Cardiac muscle cell (in vitro differentiated cells and primary cell): Measurements from ENCODE around the gene GABBR1. TPM values are rescaled to one million over a fixed set of nuclear protein-coding genes. Genes with fewer than 3 reads are reported as not detected.

Experiments
- DNase-seq, 2 donors: peaks; one replicate each; pipeline versions ENCODE4 v3.0.0 to v3.0.0-alpha.2; 2010 to 2017; ENCODE audit warnings: low read depth in 1 of 2, low spot score in 1 of 2
- H3K27ac ChIP-seq: fragments of 200-600 bp; sonication (generic); 2 replicates; pipeline ENCODE4 v1.5.1; 2016
- H3K27me3 ChIP-seq: fragments of 200-600 bp; sonication (generic); 2 replicates; pipeline ENCODE4 v1.6.0; 2016; ENCODE audit warnings: control low read depth
- H3K36me3 ChIP-seq: fragments of 200-600 bp; sonication (generic); 2 replicates; pipeline ENCODE4 v1.5.1; 2016; ENCODE audit warnings: control low read depth
- H3K4me1 ChIP-seq: fragments of 200-600 bp; sonication (generic); 2 replicates; pipeline ENCODE4 v1.8.1; 2017; ENCODE audit warnings: low read depth, mild to moderate bottlenecking, mixed run types
- H3K4me3 ChIP-seq: fragments of 200-600 bp; sonication (generic); 2 replicates; pipeline ENCODE4 v1.5.1; 2016; ENCODE audit warnings: mild to moderate bottlenecking
- H3K9me3 ChIP-seq: fragments of 200-600 bp; sonication (generic); 2 replicates; pipeline ENCODE4 v1.5.1; 2017; ENCODE audit warnings: low read depth, mild to moderate bottlenecking, control low read depth
- polyA plus RNA-seq: library from polyadenylated mRNA; unstranded; fragments of >200 nt; fragmentation: Nextera tagmentation; extraction: Ambion mirVana; gene quantifications from 2 replicates; pipeline ENCODE4 v1.2.1, GENCODE V29; 2016
- total RNA-seq: library from RNA; depleted of rRNA; stranded (reverse); fragments of >200 nt; gene quantifications from 2 replicates; pipeline ENCODE4 v1.2.3, GENCODE V29; 2016
- TF ChIP-seq, protein P1 (sequence below): IDR thresholded peaks from 2 replicates; pipeline ENCODE4 v1.5.1; 2012; ENCODE audit warnings: low read depth, mild to moderate bottlenecking, low read length

GABBR1 gene
- total and polyA plus RNA-seq, 2 experiments from 2014 or later, result 67.0 to 101 TPM

DNA sequence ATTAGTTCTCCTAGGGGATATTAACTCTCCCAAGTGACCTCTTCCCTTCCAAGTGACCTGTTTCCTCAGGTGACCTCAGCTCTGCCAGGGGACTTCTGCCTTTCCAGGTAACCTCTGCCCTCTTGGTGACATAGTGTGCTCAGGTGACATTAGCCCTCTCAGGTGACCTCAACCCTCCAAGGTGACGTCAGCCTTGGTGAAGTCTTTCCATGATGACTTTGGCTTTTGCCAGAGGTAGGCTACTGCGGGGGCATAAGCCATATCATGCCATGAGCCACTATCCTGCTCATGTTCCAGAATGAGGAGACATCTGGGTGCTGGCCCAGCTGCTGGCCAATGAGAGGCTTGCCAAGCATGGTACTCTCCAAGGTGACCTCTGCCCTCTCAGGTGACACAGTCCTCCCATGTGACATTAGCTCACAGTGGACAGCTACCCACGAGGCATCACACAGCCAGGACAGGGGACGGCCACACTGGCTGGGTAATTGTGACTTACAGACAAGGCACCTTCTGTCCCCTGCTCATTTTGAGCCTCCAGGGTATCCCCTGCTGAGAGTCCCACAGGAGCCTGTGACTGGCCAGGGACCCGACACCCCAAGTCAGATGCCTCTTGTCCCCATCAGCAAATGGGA is 104.6 kb downstream of the GABBR1 start:
- H3K4me3 ChIP-seq, result no peak overlapping the region
- H3K27me3 ChIP-seq, result no peaks in the 10 kb centered on the region
- no peak for DNase-seq
- H3K4me1 ChIP-seq, result no peaks in the 10 kb centered on the region
- TF ChIP-seq, protein P1, sequence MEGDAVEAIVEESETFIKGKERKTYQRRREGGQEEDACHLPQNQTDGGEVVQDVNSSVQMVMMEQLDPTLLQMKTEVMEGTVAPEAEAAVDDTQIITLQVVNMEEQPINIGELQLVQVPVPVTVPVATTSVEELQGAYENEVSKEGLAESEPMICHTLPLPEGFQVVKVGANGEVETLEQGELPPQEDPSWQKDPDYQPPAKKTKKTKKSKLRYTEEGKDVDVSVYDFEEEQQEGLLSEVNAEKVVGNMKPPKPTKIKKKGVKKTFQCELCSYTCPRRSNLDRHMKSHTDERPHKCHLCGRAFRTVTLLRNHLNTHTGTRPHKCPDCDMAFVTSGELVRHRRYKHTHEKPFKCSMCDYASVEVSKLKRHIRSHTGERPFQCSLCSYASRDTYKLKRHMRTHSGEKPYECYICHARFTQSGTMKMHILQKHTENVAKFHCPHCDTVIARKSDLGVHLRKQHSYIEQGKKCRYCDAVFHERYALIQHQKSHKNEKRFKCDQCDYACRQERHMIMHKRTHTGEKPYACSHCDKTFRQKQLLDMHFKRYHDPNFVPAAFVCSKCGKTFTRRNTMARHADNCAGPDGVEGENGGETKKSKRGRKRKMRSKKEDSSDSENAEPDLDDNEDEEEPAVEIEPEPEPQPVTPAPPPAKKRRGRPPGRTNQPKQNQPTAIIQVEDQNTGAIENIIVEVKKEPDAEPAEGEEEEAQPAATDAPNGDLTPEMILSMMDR, result no peak
- H3K27ac ChIP-seq, result no peak overlapping the region
- H3K36me3 ChIP-seq, result no peaks in the 10 kb centered on the region
- no peaks in the 10 kb centered on the region for H3K9me3 ChIP-seq

DNA sequence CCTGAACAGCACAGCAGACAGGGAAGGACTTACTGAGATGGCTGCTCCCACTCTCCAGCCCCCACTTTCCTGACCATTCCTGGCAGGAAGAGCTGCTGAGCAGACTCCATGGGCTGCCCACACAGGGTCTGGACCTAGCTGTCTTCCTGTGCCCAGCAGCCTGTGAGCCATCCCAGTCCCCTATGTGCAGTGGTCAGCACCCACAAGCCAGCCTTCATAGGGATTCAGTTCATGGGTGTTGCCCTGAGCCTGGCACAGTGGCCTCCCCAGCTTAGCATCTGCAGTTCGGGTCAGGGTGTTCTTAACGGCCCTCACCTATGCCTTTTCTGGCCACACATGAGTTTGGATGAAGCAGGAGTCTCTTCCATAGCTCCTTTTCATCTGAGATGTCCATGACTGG is 105.4 kb downstream of the GABBR1 start:
- H3K36me3 ChIP-seq, result no peaks in the 10 kb centered on the region
- TF ChIP-seq, protein P1, result no peak
- no peak for DNase-seq

DNA sequence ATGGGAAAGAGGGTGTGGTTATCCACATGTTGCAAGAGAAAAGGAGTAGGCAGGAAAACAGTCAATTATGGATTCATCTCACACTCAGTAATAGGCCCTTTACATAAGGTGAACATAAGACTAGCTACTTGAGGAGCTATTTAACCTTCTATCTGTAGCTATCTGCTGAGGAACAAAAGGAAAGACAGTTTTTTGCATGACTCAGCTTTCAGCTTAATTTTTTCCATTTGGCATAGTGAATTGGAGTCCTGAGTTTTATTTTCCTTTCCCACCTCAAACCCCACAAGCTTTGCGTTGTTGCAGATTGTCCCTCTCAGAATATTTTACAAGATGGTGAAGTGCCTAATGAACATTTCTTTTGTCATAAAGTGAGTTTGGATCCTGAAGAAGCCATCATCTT is 105.9 kb downstream of the GABBR1 start:
- TF ChIP-seq, protein P1, result no peak
- Histone ChIP-seq H3K4me3 (no peak overlapping the region), H3K27me3 (no peaks in the 10 kb centered on the region), H3K27ac (no peak overlapping the region), H3K9me3 (no peaks in the 10 kb centered on the region), H3K36me3 (no peaks in the 10 kb centered on the region), H3K4me1 (no peaks in the 10 kb centered on the region)
- DNase-seq, result no peak

More for the DNA sequence above, 105.4 kb downstream of the GABBR1 start:
- no peaks in the 10 kb centered on the region for H3K9me3 ChIP-seq
- H3K27ac ChIP-seq, result no peak overlapping the region
- H3K4me1 ChIP-seq, result no peaks in the 10 kb centered on the region
- no peak overlapping the region for H3K4me3 ChIP-seq
- H3K27me3 ChIP-seq, result no peaks in the 10 kb centered on the region

DNA sequence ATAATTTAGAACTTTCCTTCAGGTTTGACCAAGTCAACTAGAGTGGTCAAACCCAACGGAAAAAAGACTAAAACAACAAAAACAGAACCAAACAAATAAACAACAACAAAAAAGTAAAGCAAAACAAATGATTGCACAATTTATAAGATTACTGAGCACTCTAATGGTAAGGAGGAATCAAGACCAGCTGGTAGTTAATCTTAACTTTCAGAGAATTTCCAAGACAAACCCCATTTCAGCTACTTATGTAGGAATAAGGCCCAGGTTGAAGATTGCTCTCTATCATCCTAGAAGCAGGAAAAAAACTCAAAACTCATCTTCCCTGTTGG is 107.7 kb downstream of the GABBR1 start:
- Histone ChIP-seq H3K9me3 (no peaks in the 10 kb centered on the region), H3K4me3 (no peak overlapping the region), H3K36me3 (no peaks in the 10 kb centered on the region), H3K27me3 (no peaks in the 10 kb centered on the region), H3K27ac (no peak overlapping the region), H3K4me1 (no peaks in the 10 kb centered on the region)
- DNase-seq, result no peak
- TF ChIP-seq, protein P1, result no peak

DNA sequence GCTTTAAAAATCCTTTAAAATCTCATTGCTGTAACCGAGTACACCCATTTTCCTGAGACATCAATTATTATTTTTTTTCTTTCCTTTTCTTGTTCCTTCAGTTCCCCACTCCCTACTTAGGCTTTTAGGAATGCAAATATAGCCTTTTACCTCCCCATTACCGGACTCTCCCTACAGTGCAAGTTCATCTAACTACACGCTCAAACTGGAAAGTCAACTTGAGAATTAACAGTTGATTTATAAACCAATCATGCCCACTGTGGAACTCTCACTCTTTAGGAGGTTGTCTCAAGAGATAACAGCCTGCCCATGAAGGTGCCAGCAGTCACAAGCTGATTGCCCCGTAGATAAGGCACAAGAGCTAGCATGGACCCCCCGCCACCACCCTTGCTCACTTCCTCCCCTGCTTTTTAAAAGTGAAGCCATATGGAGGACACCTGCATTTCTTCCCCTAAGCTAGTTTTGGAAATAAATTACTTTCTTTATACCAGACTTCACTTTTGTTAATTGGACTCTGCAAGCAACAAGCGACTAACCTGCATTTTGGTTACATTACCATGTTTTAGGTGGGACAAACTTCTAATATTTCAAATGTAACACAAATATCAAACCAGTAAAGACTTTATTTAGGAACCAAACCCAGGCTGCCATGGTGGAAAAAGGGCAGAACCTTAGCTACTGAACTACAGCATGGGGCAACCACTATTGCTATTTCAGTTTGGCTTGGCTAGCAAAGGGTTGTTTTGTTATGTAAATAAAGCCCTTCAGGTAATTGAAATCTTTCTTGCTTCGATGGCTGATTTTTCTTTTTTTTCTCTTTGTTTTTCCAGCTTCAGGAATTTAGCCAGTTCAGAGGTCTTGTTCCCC is 108.3 kb downstream of the GABBR1 start:
- Histone ChIP-seq H3K4me3 (no peak overlapping the region), H3K4me1 (no peaks in the 10 kb centered on the region), H3K27me3 (no peaks in the 10 kb centered on the region), H3K9me3 (no peaks in the 10 kb centered on the region), H3K27ac (no peak overlapping the region), H3K36me3 (no peaks in the 10 kb centered on the region)
- no peak for DNase-seq
- TF ChIP-seq, protein P1, result no peak
